ENCODE measurements around the gene GATB. TPM values are rescaled to one million over a fixed set of nuclear protein-coding genes. Genes with fewer than 3 reads are reported as not detected.
"Not testable (repeated sequence)": the region's sequence is repeated elsewhere in the genome, so short reads cannot be mapped to it uniquely, and the experiment has no call there.

Gene GATB
- total RNA-seq, 2 experiments from 2014 or later: 13.5 to 14.9 TPM

- Mint-ChIP-seq H3K4me3 (no peak overlapping the region), H3K4me1 (no peaks in the 10 kb centered on the region), H3K9me3 (peaks cover 16% of the 10 kb centered on the region), H3K27ac (no peak overlapping the region), H3K27me3 (no peaks in the 10 kb centered on the region), H3K36me3 (peaks cover 25% of the 10 kb centered on the region)
- POLR2A ChIA-PET: no interaction called here
- no peak for DNase-seq
- ATAC-seq (ENCODE audit: low read depth): no peak
Observed at GRCh38 chr4:151738720-151739517, 21.9 kb downstream of the GATB start.

- DNase-seq; H3K4me1 Mint-ChIP-seq; H3K4me3 Mint-ChIP-seq; ATAC-seq (ENCODE audit: low read depth); H3K27ac Mint-ChIP-seq; H3K27me3 Mint-ChIP-seq; POLR2A ChIA-PET: not testable (repeated sequence)
- Mint-ChIP-seq H3K36me3 (peaks cover 25% of the 10 kb centered on the region), H3K9me3 (peaks cover 16% of the 10 kb centered on the region)
Observed at GRCh38 chr4:151736852-151737251, 24.0 kb downstream of the GATB start.

GRCh38 chr4:151736361-151736760 is 24.4 kb downstream of the GATB start:
- no peaks in the 10 kb centered on the region for H3K27me3 Mint-ChIP-seq
- peaks cover 25% of the 10 kb centered on the region for H3K36me3 Mint-ChIP-seq
- DNase-seq (no peak), ATAC-seq (ENCODE audit: low read depth) (no peak)
- peaks cover 16% of the 10 kb centered on the region for H3K9me3 Mint-ChIP-seq
- H3K4me1 Mint-ChIP-seq: no peaks in the 10 kb centered on the region
- H3K27ac Mint-ChIP-seq: no peak overlapping the region
- H3K4me3 Mint-ChIP-seq: no peak overlapping the region
- POLR2A ChIA-PET: no interaction called here

GRCh38 chr4:151731670-151732069 is 29.1 kb downstream of the GATB start:
- H3K36me3 Mint-ChIP-seq: peaks cover 17% of the 10 kb centered on the region

GRCh38 chr4:151729731-151730559 is 30.9 kb downstream of the GATB start:
- Mint-ChIP-seq H3K27ac (no peak overlapping the region), H3K36me3 (peaks cover 10% of the 10 kb centered on the region), H3K4me1 (peaks cover 2% of the 10 kb centered on the region), H3K4me3 (no peak overlapping the region), H3K27me3 (no peaks in the 10 kb centered on the region), H3K9me3 (no peaks in the 10 kb centered on the region)
- no peak for ATAC-seq (ENCODE audit: low read depth)
- POLR2A ChIA-PET: no interaction called here
- no peak for DNase-seq

More at GRCh38 chr4:151731670-151732069, 29.1 kb downstream of the GATB start:
- H3K9me3 Mint-ChIP-seq; H3K27me3 Mint-ChIP-seq; H3K27ac Mint-ChIP-seq; ATAC-seq (ENCODE audit: low read depth); DNase-seq; H3K4me3 Mint-ChIP-seq; H3K4me1 Mint-ChIP-seq; POLR2A ChIA-PET: not testable (repeated sequence)

GRCh38 chr4:151728679-151729078 is 32.1 kb downstream of the GATB start:
- Mint-ChIP-seq H3K9me3 (no peaks in the 10 kb centered on the region), H3K27ac (no peak overlapping the region), H3K4me1 (peaks cover 9% of the 10 kb centered on the region), H3K4me3 (no peak overlapping the region), H3K27me3 (no peaks in the 10 kb centered on the region), H3K36me3 (peaks cover 8% of the 10 kb centered on the region)
- no peak for DNase-seq
- POLR2A ChIA-PET: no interaction called here
- ATAC-seq (ENCODE audit: low read depth): no peak

GRCh38 chr4:151728006-151728405 is 32.8 kb downstream of the GATB start:
- ATAC-seq (ENCODE audit: low read depth): no peak
- H3K27ac Mint-ChIP-seq: no peak overlapping the region

GRCh38 chr4:151727365-151727764 is 33.4 kb downstream of the GATB start:
- no peaks in the 10 kb centered on the region for H3K9me3 Mint-ChIP-seq
- no peak for DNase-seq
- peaks cover 9% of the 10 kb centered on the region for H3K4me1 Mint-ChIP-seq
- ATAC-seq (ENCODE audit: low read depth): no peak
- peaks cover 8% of the 10 kb centered on the region for H3K36me3 Mint-ChIP-seq
- POLR2A ChIA-PET: no interaction called here
- no peaks in the 10 kb centered on the region for H3K27me3 Mint-ChIP-seq
- no peak overlapping the region for H3K4me3 Mint-ChIP-seq
- H3K27ac Mint-ChIP-seq: peak overlapping the region; percentile 24

More at GRCh38 chr4:151728006-151728405, 32.8 kb downstream of the GATB start:
- POLR2A ChIA-PET: no interaction called here
- no peak overlapping the region for H3K4me3 Mint-ChIP-seq
- H3K27me3 Mint-ChIP-seq: no peaks in the 10 kb centered on the region
- DNase-seq: no peak
- no peaks in the 10 kb centered on the region for H3K9me3 Mint-ChIP-seq
- H3K4me1 Mint-ChIP-seq: peaks cover 9% of the 10 kb centered on the region
- H3K36me3 Mint-ChIP-seq: peaks cover 8% of the 10 kb centered on the region

GRCh38 chr4:151725087-151725486 is 35.7 kb downstream of the GATB start:
- ATAC-seq (ENCODE audit: low read depth): no peak
- DNase-seq: no peak
- no peak overlapping the region for H3K4me3 Mint-ChIP-seq
- peaks cover 9% of the 10 kb centered on the region for H3K4me1 Mint-ChIP-seq
- H3K36me3 Mint-ChIP-seq: peaks cover 5% of the 10 kb centered on the region
- H3K9me3 Mint-ChIP-seq: no peaks in the 10 kb centered on the region
- H3K27me3 Mint-ChIP-seq: no peaks in the 10 kb centered on the region
- H3K27ac Mint-ChIP-seq: no peak overlapping the region
- POLR2A ChIA-PET: no interaction called here

GRCh38 chr4:151721916-151722315 is 38.9 kb downstream of the GATB start:
- no peaks in the 10 kb centered on the region for H3K36me3 Mint-ChIP-seq
- no peak overlapping the region for H3K27ac Mint-ChIP-seq

GRCh38 chr4:151721466-151721865 is 39.3 kb downstream of the GATB start:
- H3K36me3 Mint-ChIP-seq: no peaks in the 10 kb centered on the region
- POLR2A ChIA-PET: no interaction called here
- ATAC-seq (ENCODE audit: low read depth) (no peak), DNase-seq (no peak)
- no peak overlapping the region for H3K4me3 Mint-ChIP-seq
- H3K9me3 Mint-ChIP-seq: no peaks in the 10 kb centered on the region
- H3K4me1 Mint-ChIP-seq: peaks cover 7% of the 10 kb centered on the region
- H3K27ac Mint-ChIP-seq: no peak overlapping the region
- H3K27me3 Mint-ChIP-seq: no peaks in the 10 kb centered on the region

More at GRCh38 chr4:151721916-151722315, 38.9 kb downstream of the GATB start:
- POLR2A ChIA-PET: no interaction called here
- H3K4me1 Mint-ChIP-seq: peaks cover 7% of the 10 kb centered on the region
- H3K4me3 Mint-ChIP-seq: no peak overlapping the region
- no peaks in the 10 kb centered on the region for H3K27me3 Mint-ChIP-seq
- no peaks in the 10 kb centered on the region for H3K9me3 Mint-ChIP-seq
- ATAC-seq (ENCODE audit: low read depth): no peak
- no peak for DNase-seq

GRCh38 chr4:151719956-151720334 is 40.9 kb downstream of the GATB start:
- H3K27me3 Mint-ChIP-seq: no peaks in the 10 kb centered on the region
- no peaks in the 10 kb centered on the region for H3K9me3 Mint-ChIP-seq
- no peak overlapping the region for H3K27ac Mint-ChIP-seq
- no peak overlapping the region for H3K4me3 Mint-ChIP-seq
- POLR2A ChIA-PET: no interaction called here
- ATAC-seq (ENCODE audit: low read depth) (no peak), DNase-seq (no peak)
- H3K4me1 Mint-ChIP-seq: peaks cover 7% of the 10 kb centered on the region
- no peaks in the 10 kb centered on the region for H3K36me3 Mint-ChIP-seq

GRCh38 chr4:151718984-151719955 is 41.5 kb downstream of the GATB start:
- H3K27ac Mint-ChIP-seq: no peak overlapping the region
- H3K4me1 Mint-ChIP-seq: no peaks in the 10 kb centered on the region
- DNase-seq (no peak), ATAC-seq (ENCODE audit: low read depth) (no peak)
- POLR2A ChIA-PET: no interaction called here
- no peak overlapping the region for H3K4me3 Mint-ChIP-seq
- no peaks in the 10 kb centered on the region for H3K9me3 Mint-ChIP-seq
- H3K27me3 Mint-ChIP-seq: no peaks in the 10 kb centered on the region
- no peaks in the 10 kb centered on the region for H3K36me3 Mint-ChIP-seq

All from activated naive CD8-positive, alpha-beta T cell treated with anti-CD3 and anti-CD28 coated beads, Interleukin-2, amount 10 ng/mL, durations not matched to agents 7 days and 5 days (primary cell).